Neural cell (in vitro differentiated cells): ENCODE measurements around the gene P2RY14. TPM values are rescaled to one million over a fixed set of nuclear protein-coding genes. Genes with fewer than 3 reads are reported as not detected.

Source experiments
- H2AFZ ChIP-seq: fragments of 200-600, 300-800 bp; sonication (generic), shearing (Covaris generic); 2 replicates; pipeline ENCODE4 v1.6.0; 2014; ENCODE audit warnings: low read depth, mild to moderate bottlenecking, antibody characterized with exemption, low read length, moderate library complexity
- H3F3A ChIP-seq: fragments of 200-600 bp; shearing (Covaris generic); 2 replicates; pipeline ENCODE4 v1.6.1; 2016; ENCODE audit warnings: mild to moderate bottlenecking, moderate library complexity, mixed read lengths, antibody characterized with exemption, low read length; ENCODE audit not compliant: insufficient read depth, poor library complexity, severe bottlenecking
- H3K27ac ChIP-seq: fragments of 200-600, 300-800 bp; sonication (generic), shearing (Covaris generic); 2 replicates; pipeline ENCODE4 v1.5.1; 2014; ENCODE audit warnings: mild to moderate bottlenecking, low read length, moderate library complexity
- H3K27me3 ChIP-seq: fragments of 300-800, 200-600 bp; sonication (generic), shearing (Covaris generic); 2 replicates; pipeline ENCODE4 v1.6.0; 2014; ENCODE audit warnings: mild to moderate bottlenecking, low read depth, low read length, moderate library complexity; ENCODE audit not compliant: insufficient read depth
- H3K36me3 ChIP-seq: fragments of 300-800, 200-600 bp; sonication (generic), shearing (Covaris generic); 2 replicates; pipeline ENCODE4 v1.5.1; 2014; ENCODE audit warnings: mild to moderate bottlenecking, antibody characterized with exemption, low read length, moderate library complexity; ENCODE audit not compliant: insufficient read depth
- H3K4me2 ChIP-seq: fragments of 300-800, 200-600 bp; sonication (generic), shearing (Covaris generic); 2 replicates; pipeline ENCODE4 v1.6.0; 2014; ENCODE audit warnings: mild to moderate bottlenecking, low read length
- H3K4me3 ChIP-seq: fragments of 300-800, 200-600 bp; sonication (generic), shearing (Covaris generic); 2 replicates; pipeline ENCODE4 v1.5.1; 2014; ENCODE audit warnings: mild to moderate bottlenecking, low read length, moderate library complexity
- H3K79me2 ChIP-seq: fragments of 200-600 bp; shearing (Covaris generic); replicated peaks from 2 replicates; pipeline ENCODE4 v1.6.0; 2014; ENCODE audit warnings: mild to moderate bottlenecking, low read length, moderate library complexity; ENCODE audit not compliant: insufficient read depth
- H3K9ac ChIP-seq: fragments of 300-800, 200-600 bp; sonication (generic), shearing (Covaris generic); 2 replicates; pipeline ENCODE4 v1.6.1; 2016; ENCODE audit warnings: mild to moderate bottlenecking, low read length, mixed read lengths
- H3K9me2 ChIP-seq: fragments of 200-600 bp; shearing (Covaris generic); 2 replicates; pipeline ENCODE4 v1.6.1; 2016; ENCODE audit warnings: mild to moderate bottlenecking, low read length, mixed read lengths; ENCODE audit not compliant: insufficient read depth
- H3K9me3 ChIP-seq: fragments of 200-600, 300-800 bp; sonication (generic), shearing (Covaris generic); 2 replicates; pipeline ENCODE4 v1.6.1; 2016; ENCODE audit warnings: mild to moderate bottlenecking, mixed run types, low read length, moderate library complexity, mixed read lengths
- H4K20me1 ChIP-seq: fragments of 200-600 bp; shearing (Covaris generic); 2 replicates; pipeline ENCODE4 v1.6.1; 2016; ENCODE audit warnings: mild to moderate bottlenecking, mixed run types; ENCODE audit not compliant: insufficient read depth
- CTCF ChIP-seq: fragments of 450-650 bp; IDR thresholded peaks from 2 replicates; pipeline ENCODE4 v1.5.1; 2014; ENCODE audit warnings: antibody characterized with exemption, mild to moderate bottlenecking, moderate library complexity; ENCODE audit not compliant: poor library complexity, severe bottlenecking
- EP300 ChIP-seq: fragments of 450-650 bp; conservative IDR thresholded peaks from 2 replicates; pipeline ENCODE4 v1.6.1; 2014; ENCODE audit warnings: antibody characterized with exemption, mild to moderate bottlenecking, moderate library complexity; ENCODE audit not compliant: poor library complexity, severe bottlenecking
- EZH2 ChIP-seq: fragments of 200-600, 300-800 bp; shearing (Covaris generic), sonication (generic); IDR thresholded peaks from 2 replicates; pipeline ENCODE4 v1.6.1; 2014; ENCODE audit warnings: antibody characterized with exemption, low read length, borderline replicate concordance, mild to moderate bottlenecking; ENCODE audit not compliant: insufficient read depth, poor library complexity, severe bottlenecking
- MXI1 ChIP-seq: fragments of 450-650 bp; conservative IDR thresholded peaks from 2 replicates; pipeline ENCODE4 v1.6.1; 2014; ENCODE audit warnings: antibody characterized with exemption, mild to moderate bottlenecking; ENCODE audit not compliant: poor library complexity, severe bottlenecking
- POLR2AphosphoS5 ChIP-seq: IDR thresholded peaks from 2 replicates; pipeline ENCODE4 v1.6.1; 2012
- RAD21 ChIP-seq: fragments of 450-650 bp; conservative IDR thresholded peaks from 2 replicates; pipeline ENCODE4 v1.6.1; 2014; ENCODE audit warnings: antibody characterized with exemption, mild to moderate bottlenecking, moderate library complexity
- SMC3 ChIP-seq: fragments of 450-650 bp; conservative IDR thresholded peaks from 2 replicates; pipeline ENCODE4 v1.6.1; 2014; ENCODE audit warnings: antibody characterized with exemption, mild to moderate bottlenecking, moderate library complexity; ENCODE audit not compliant: poor library complexity
- TAF1 ChIP-seq: IDR thresholded peaks from 2 replicates; pipeline ENCODE4 v1.6.1; 2012; ENCODE audit warnings: low read depth
- polyA plus RNA-seq: library from polyadenylated mRNA; depleted of rRNA; stranded (reverse); fragments of >200 nt; gene quantifications from 2 replicates; pipeline ENCODE4 v1.2.3, GENCODE V29; 2014
- TF ChIP-seq, protein P1 (sequence below): IDR thresholded peaks from 2 replicates; pipeline ENCODE4 v1.6.1; 2012; ENCODE audit warnings: borderline replicate concordance

P2RY14 gene
- polyA plus RNA-seq, 1 donor from 2014 or later: not detected

GRCh38 chr3:151199554-151200438 is 78.5 kb downstream of the P2RY14 start:
- H2AFZ ChIP-seq: no peak overlapping the region
- H3F3A ChIP-seq: no peaks in the 10 kb centered on the region
- no peaks in the 10 kb centered on the region for H3K79me2 ChIP-seq
- no peaks in the 10 kb centered on the region for H3K36me3 ChIP-seq
- H3K9me2 ChIP-seq: no peaks in the 10 kb centered on the region
- H4K20me1 ChIP-seq: no peaks in the 10 kb centered on the region
- H3K27ac ChIP-seq: no peak overlapping the region
- no peaks in the 10 kb centered on the region for H3K27me3 ChIP-seq
- TF ChIP-seq EP300: no peak
- no peak for TF ChIP-seq RAD21
- TF ChIP-seq, protein P1, sequence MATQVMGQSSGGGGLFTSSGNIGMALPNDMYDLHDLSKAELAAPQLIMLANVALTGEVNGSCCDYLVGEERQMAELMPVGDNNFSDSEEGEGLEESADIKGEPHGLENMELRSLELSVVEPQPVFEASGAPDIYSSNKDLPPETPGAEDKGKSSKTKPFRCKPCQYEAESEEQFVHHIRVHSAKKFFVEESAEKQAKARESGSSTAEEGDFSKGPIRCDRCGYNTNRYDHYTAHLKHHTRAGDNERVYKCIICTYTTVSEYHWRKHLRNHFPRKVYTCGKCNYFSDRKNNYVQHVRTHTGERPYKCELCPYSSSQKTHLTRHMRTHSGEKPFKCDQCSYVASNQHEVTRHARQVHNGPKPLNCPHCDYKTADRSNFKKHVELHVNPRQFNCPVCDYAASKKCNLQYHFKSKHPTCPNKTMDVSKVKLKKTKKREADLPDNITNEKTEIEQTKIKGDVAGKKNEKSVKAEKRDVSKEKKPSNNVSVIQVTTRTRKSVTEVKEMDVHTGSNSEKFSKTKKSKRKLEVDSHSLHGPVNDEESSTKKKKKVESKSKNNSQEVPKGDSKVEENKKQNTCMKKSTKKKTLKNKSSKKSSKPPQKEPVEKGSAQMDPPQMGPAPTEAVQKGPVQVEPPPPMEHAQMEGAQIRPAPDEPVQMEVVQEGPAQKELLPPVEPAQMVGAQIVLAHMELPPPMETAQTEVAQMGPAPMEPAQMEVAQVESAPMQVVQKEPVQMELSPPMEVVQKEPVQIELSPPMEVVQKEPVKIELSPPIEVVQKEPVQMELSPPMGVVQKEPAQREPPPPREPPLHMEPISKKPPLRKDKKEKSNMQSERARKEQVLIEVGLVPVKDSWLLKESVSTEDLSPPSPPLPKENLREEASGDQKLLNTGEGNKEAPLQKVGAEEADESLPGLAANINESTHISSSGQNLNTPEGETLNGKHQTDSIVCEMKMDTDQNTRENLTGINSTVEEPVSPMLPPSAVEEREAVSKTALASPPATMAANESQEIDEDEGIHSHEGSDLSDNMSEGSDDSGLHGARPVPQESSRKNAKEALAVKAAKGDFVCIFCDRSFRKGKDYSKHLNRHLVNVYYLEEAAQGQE: no peak
- TF ChIP-seq CTCF: no peak
- TF ChIP-seq EZH2: no peak
- no peak for TF ChIP-seq POLR2AphosphoS5
- no peak for TF ChIP-seq MXI1
- TF ChIP-seq TAF1: no peak
- no peak for TF ChIP-seq SMC3
- no peak overlapping the region for H3K4me2 ChIP-seq
- no peak overlapping the region for H3K9ac ChIP-seq
- H3K9me3 ChIP-seq: no peaks in the 10 kb centered on the region
- no peak overlapping the region for H3K4me3 ChIP-seq

DNA sequence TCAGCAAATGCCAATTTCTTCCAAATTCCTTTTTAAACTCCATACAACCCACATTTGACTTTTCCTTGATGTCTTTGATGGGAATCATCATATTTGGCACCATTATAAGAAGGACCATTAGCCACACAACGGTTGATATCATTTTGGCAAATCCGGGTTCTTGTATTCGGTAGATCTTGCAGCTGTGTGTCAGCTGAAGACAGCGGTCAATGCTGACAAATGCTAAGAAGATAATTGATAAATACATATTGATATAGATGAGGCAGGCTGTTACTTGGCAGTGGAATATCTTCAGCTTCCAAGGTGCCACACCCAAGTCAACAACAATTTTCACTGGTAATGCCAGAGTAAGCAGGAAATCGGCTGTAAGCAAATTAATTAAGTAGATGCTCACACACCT is 79.5 kb downstream of the P2RY14 start:
- Histone ChIP-seq H2AFZ (no peak overlapping the region), H3K79me2 (no peaks in the 10 kb centered on the region), H3K27ac (no peak overlapping the region), H3K4me3 (no peak overlapping the region), H4K20me1 (no peaks in the 10 kb centered on the region), H3K36me3 (no peaks in the 10 kb centered on the region), H3K4me2 (no peak overlapping the region), H3F3A (no peaks in the 10 kb centered on the region), H3K9ac (no peak overlapping the region), H3K9me3 (no peaks in the 10 kb centered on the region), H3K9me2 (no peaks in the 10 kb centered on the region), H3K27me3 (no peaks in the 10 kb centered on the region)
- TF ChIP-seq CTCF: no peak
- no peak for TF ChIP-seq EZH2
- TF ChIP-seq, protein P1: no peak
- TF ChIP-seq POLR2AphosphoS5: no peak
- TF ChIP-seq TAF1: no peak
- TF ChIP-seq EP300: no peak
- TF ChIP-seq SMC3: no peak
- no peak for TF ChIP-seq MXI1
